KMS-11 (cell line): ENCODE results near the gene DNAJA2.

Experiments used
- H2AFZ ChIP-seq: fragments of 200-600 bp; sonication (generic); 2 replicates; pipeline ENCODE4 v1.6.1; 2016; ENCODE audit warnings: antibody characterized with exemption, mixed run types, low read depth
- H3K27ac ChIP-seq: fragments of 200-600 bp; sonication (generic); 2 replicates; pipeline ENCODE4 v1.6.1; 2016; ENCODE audit warnings: mild to moderate bottlenecking, mixed run types
- H3K27me3 ChIP-seq: fragments of 200-600 bp; sonication (generic); 2 replicates; pipeline ENCODE4 v1.6.1; 2017; ENCODE audit warnings: mild to moderate bottlenecking, low read depth, mixed run types, moderate library complexity; ENCODE audit not compliant: insufficient read depth
- H3K36me3 ChIP-seq: fragments of 200-600 bp; sonication (generic); 2 replicates; pipeline ENCODE4 v1.6.1; 2017; ENCODE audit warnings: mild to moderate bottlenecking, mixed run types; ENCODE audit not compliant: insufficient read depth
- H3K4me1 ChIP-seq: fragments of 200-600 bp; sonication (generic); 2 replicates; pipeline ENCODE4 v1.6.1; 2016; ENCODE audit warnings: mild to moderate bottlenecking, low read depth, mixed run types; ENCODE audit not compliant: poor library complexity, severe bottlenecking
- H3K4me2 ChIP-seq: fragments of 200-600 bp; sonication (generic); 2 replicates; pipeline ENCODE4 v1.7.0; 2016; ENCODE audit warnings: mild to moderate bottlenecking, mixed run types
- H3K4me3 ChIP-seq: fragments of 200-600 bp; sonication (generic); IDR thresholded peaks from 2 replicates; pipeline ENCODE4 v1.6.1; 2017; ENCODE audit warnings: low read depth, low read length, mixed read lengths; ENCODE audit not compliant: insufficient read depth
- H3K79me2 ChIP-seq: fragments of 200-600 bp; sonication (generic); 2 replicates; pipeline ENCODE4 v1.6.1; 2016; ENCODE audit warnings: low read depth, mixed run types; ENCODE audit not compliant: insufficient read depth
- H3K9ac ChIP-seq: fragments of 200-600 bp; sonication (generic); 2 replicates; pipeline ENCODE4 v1.6.1; 2016; ENCODE audit warnings: mild to moderate bottlenecking, mixed run types
- H4K20me1 ChIP-seq: fragments of 200-600 bp; sonication (generic); 2 replicates; pipeline ENCODE4 v1.6.1; 2016; ENCODE audit warnings: mild to moderate bottlenecking, mixed run types; ENCODE audit not compliant: insufficient read depth
- TF ChIP-seq, protein P1 (sequence below): fragments of 200-600 bp; sonication (generic); conservative IDR thresholded peaks from 2 replicates; pipeline ENCODE4 v1.6.1; 2017; ENCODE audit warnings: low read depth, mild to moderate bottlenecking, antibody characterized with exemption, low read length, moderate library complexity, mixed read lengths

The DNAJA2 gene

DNA sequence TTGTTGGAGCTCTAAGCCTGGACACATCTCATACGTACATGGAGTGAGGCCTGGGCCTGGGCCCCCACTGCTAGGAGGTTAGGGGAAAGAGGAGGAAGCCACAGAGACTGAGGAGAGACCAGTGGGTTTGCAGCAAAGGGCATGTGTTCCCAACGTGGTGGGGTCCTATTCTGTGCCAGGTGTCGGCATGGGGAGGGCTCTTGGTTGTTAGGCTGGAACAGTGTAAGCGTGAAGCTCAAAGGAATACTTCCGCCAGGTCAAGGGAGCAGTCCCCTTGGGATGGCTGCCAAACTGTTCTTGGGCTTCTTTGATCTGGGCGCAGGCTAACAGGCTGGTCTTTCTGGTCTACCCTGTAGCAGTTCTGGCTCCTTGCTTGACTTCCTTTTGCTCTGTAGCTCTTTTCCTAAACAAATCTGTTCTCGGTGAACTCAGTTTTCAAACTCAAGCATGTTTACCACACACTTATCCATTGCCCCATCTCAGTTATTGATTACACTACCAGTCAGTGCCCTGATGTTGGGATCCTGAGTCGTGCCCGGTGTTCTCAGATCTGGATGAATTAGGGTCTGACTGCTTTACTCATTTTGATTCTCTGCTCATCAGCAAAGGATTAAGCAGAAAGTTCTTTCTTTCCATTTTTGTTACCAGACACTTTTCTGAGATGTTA is 52.9 kb downstream of the DNAJA2 start:
- H3K4me1 ChIP-seq = no peaks in the 10 kb centered on the region
- no peak overlapping the region for H3K4me2 ChIP-seq
- H3K9ac ChIP-seq = no peak overlapping the region
- no peaks in the 10 kb centered on the region for H3K27me3 ChIP-seq
- H4K20me1 ChIP-seq = no peaks in the 10 kb centered on the region
- no peaks in the 10 kb centered on the region for H3K79me2 ChIP-seq
- H3K36me3 ChIP-seq = no peaks in the 10 kb centered on the region
- no peak overlapping the region for H3K27ac ChIP-seq
- H2AFZ ChIP-seq = no peak overlapping the region
- no peak overlapping the region for H3K4me3 ChIP-seq
- TF ChIP-seq, protein P1, sequence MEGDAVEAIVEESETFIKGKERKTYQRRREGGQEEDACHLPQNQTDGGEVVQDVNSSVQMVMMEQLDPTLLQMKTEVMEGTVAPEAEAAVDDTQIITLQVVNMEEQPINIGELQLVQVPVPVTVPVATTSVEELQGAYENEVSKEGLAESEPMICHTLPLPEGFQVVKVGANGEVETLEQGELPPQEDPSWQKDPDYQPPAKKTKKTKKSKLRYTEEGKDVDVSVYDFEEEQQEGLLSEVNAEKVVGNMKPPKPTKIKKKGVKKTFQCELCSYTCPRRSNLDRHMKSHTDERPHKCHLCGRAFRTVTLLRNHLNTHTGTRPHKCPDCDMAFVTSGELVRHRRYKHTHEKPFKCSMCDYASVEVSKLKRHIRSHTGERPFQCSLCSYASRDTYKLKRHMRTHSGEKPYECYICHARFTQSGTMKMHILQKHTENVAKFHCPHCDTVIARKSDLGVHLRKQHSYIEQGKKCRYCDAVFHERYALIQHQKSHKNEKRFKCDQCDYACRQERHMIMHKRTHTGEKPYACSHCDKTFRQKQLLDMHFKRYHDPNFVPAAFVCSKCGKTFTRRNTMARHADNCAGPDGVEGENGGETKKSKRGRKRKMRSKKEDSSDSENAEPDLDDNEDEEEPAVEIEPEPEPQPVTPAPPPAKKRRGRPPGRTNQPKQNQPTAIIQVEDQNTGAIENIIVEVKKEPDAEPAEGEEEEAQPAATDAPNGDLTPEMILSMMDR = no peak

DNA sequence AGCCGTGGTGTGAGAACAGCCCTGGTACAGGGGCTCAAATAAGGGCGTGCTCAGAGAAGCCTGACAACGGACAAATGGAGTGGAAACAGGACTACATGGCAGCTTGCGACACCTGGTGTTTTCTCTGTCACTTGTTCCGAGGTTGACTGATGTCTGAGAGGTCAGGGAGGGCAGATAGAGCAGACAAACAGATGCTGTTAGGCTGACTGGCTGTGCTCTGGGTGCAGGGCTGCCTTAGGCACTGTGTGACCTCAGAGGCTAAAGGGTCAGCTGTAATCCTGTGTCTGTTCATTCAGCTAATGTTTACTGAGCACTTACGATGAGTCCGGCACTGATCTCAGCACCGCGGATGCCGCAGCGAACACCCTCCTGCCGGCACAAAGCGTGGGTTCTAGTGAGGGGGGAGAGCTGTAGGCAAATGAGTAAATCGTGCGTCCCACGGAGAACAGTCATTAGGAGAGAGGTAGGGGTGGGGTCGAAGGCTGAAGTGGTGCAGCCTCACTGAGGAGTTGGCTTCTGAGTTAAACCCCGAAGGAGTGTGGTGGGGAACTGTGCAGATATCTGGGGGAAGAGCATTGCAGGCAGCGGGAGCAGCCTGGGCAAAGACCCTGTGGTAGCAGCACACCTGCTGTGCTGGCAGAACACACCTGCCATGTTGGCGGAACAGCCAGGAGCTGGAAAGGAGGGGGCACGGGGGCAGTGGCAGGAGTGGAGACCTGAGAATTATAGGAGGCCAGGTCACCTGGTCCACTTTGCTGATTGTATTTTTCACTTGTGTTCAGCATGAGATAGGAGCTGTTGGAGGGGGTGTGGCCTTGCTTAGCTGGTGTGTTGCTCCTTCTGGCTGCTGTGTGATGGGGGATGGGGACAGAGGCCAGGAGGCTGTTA is 54.3 kb downstream of the DNAJA2 start:
- Histone ChIP-seq H3K4me3 (no peak overlapping the region), H3K27me3 (no peaks in the 10 kb centered on the region), H3K4me2 (no peak overlapping the region), H4K20me1 (no peaks in the 10 kb centered on the region), H3K36me3 (no peaks in the 10 kb centered on the region), H3K4me1 (no peaks in the 10 kb centered on the region), H3K79me2 (no peaks in the 10 kb centered on the region), H2AFZ (no peak overlapping the region), H3K27ac (no peak overlapping the region), H3K9ac (no peak overlapping the region)
- TF ChIP-seq, protein P1 = no peak

DNA sequence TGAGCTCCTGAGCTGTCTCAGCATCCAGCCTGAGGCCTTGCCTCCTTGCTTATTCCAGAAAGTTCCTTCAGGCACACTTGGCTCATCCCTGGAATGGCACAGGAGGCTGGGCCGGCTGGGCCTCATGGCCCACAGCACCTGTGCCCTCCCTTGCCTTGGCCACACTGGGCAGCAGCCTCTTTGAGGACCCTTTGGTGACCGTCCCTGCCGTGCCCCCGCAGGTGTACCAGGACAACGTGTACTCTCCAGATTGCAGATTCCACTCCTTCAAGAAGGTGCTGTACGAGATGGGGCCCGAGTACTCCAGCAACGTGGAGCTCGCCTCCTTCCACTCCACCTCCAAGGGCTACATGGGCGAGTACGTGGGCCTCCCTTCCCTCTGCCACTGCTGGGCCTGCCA is 55.1 kb downstream of the DNAJA2 start:
- H3K36me3 ChIP-seq = no peaks in the 10 kb centered on the region
- no peaks in the 10 kb centered on the region for H3K79me2 ChIP-seq
- H3K4me2 ChIP-seq = no peak overlapping the region
- no peak overlapping the region for H3K4me3 ChIP-seq
- no peaks in the 10 kb centered on the region for H3K27me3 ChIP-seq
- no peak overlapping the region for H3K27ac ChIP-seq
- no peaks in the 10 kb centered on the region for H4K20me1 ChIP-seq
- H2AFZ ChIP-seq = no peak overlapping the region
- TF ChIP-seq, protein P1 = no peak
- H3K9ac ChIP-seq = no peak overlapping the region
- H3K4me1 ChIP-seq = no peaks in the 10 kb centered on the region

DNA sequence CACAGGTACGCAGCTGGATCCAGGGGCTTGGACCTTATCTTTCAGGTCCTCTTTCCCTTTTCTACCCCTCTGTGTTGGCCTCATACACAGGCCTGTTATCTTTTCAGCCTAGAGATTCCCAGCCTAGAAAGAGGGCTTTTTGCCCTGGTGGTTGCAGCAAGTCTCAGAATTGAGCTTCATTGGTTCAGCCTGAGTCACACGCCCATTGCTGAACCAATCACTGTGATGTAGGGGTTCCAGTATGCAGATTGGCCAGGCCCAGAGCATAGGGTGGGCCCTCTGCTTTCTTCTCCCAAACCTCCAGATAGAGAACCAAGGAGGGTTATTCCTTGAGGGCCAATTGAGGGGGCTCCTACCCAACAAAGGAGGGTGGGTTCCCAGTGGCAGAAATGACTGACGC is 56.5 kb downstream of the DNAJA2 start:
- Histone ChIP-seq H3K36me3 (no peaks in the 10 kb centered on the region), H2AFZ (no peak overlapping the region), H3K9ac (no peak overlapping the region), H3K79me2 (no peaks in the 10 kb centered on the region), H3K4me3 (no peak overlapping the region), H3K4me1 (no peaks in the 10 kb centered on the region), H3K4me2 (no peak overlapping the region), H3K27me3 (no peaks in the 10 kb centered on the region), H3K27ac (no peak overlapping the region), H4K20me1 (no peaks in the 10 kb centered on the region)
- TF ChIP-seq, protein P1 = no peak
